Endometrial microvascular endothelial cells (primary cell): ENCODE results near the gene CST3. TPM values are rescaled to one million over a fixed set of nuclear protein-coding genes. Genes with fewer than 3 reads are reported as not detected.
"Not testable (repeated sequence)": the region's sequence is repeated elsewhere in the genome, so short reads cannot be mapped to it uniquely, and the experiment has no call there.

Experiments
- in situ Hi-C: cut with HindIII; loops from 2 replicates; pipeline ENCODE4 v1.10.0; 2017; ENCODE audit warnings: low sequenced_read_pairs, low pct_unique_long_range_greater_than_20kb; ENCODE audit errors: inconsistent ontology term
- total RNA-seq: library from RNA; depleted of rRNA; stranded (reverse); fragments of >200 nt; gene quantifications from one replicate; pipeline ENCODE4 v1.2.3, GENCODE V29; 2015; ENCODE audit errors: inconsistent ontology term

Gene CST3
- total RNA-seq, 1 donor from 2014 or later, result 346 TPM

GRCh38 chr20:23647346-23647745 is 9.6 kb upstream of the CST3 start:
- in situ Hi-C loops, result no loop called here

GRCh38 chr20:23646106-23646873 is 8.5 kb upstream of the CST3 start:
- in situ Hi-C loops, result no loop called here

- in situ Hi-C loops, result no loop called here
Observed at GRCh38 chr20:23645575-23645974, 7.8 kb upstream of the CST3 start.

- in situ Hi-C loops, result no loop called here
Observed at GRCh38 chr20:23644164-23644563, 6.4 kb upstream of the CST3 start.

- in situ Hi-C loops, result no loop called here
Observed at GRCh38 chr20:23643659-23644058, 5.9 kb upstream of the CST3 start.

GRCh38 chr20:23641936-23642751 is 4.4 kb upstream of the CST3 start:
- in situ Hi-C loops, result no loop called here

GRCh38 chr20:23640671-23641667 is 3.2 kb upstream of the CST3 start:
- in situ Hi-C loops, result no loop called here

GRCh38 chr20:23640018-23640601 is 2.4 kb upstream of the CST3 start:
- in situ Hi-C loops, result no loop called here

- in situ Hi-C loops, result no loop called here
Observed at GRCh38 chr20:23639490-23639958, 1.8 kb upstream of the CST3 start.

- in situ Hi-C loops, result no loop called here
Observed at GRCh38 chr20:23638309-23638708, 554 bp upstream of the CST3 start.

- in situ Hi-C loops, result no loop called here
Observed at GRCh38 chr20:23636908-23637281, 860 bp downstream of the CST3 start.

GRCh38 chr20:23636182-23636907 is 1.4 kb downstream of the CST3 start:
- in situ Hi-C loops, result no loop called here

- in situ Hi-C loops, result not testable (repeated sequence)
Observed at GRCh38 chr20:23635768-23636090, 2.0 kb downstream of the CST3 start.

GRCh38 chr20:23634985-23635767 is 2.6 kb downstream of the CST3 start:
- in situ Hi-C loops, result no loop called here

GRCh38 chr20:23634044-23634801 is 3.5 kb downstream of the CST3 start:
- in situ Hi-C loops, result no loop called here

GRCh38 chr20:23632711-23633573 is 4.8 kb downstream of the CST3 start:
- in situ Hi-C loops, result no loop called here
